Stimulated activated CD4-positive, alpha-beta T cell treated with anti-CD3 and anti-CD28 coated beads, Interleukin-1b, Interleukin-23, amount 100 ng/mL, for 1 hour (primary cell): Measurements from ENCODE around the gene SHISA4.
"Not testable (repeated sequence)": the region's sequence is repeated elsewhere in the genome, so short reads cannot be mapped to it uniquely, and the experiment has no call there.

Experiments
- DNase-seq, 2 donors: peaks; one replicate each; pipeline ENCODE4 v3.0.0-alpha.2; 2020; ENCODE audit warnings: low read depth in 2 of 2

SHISA4 gene

DNA sequence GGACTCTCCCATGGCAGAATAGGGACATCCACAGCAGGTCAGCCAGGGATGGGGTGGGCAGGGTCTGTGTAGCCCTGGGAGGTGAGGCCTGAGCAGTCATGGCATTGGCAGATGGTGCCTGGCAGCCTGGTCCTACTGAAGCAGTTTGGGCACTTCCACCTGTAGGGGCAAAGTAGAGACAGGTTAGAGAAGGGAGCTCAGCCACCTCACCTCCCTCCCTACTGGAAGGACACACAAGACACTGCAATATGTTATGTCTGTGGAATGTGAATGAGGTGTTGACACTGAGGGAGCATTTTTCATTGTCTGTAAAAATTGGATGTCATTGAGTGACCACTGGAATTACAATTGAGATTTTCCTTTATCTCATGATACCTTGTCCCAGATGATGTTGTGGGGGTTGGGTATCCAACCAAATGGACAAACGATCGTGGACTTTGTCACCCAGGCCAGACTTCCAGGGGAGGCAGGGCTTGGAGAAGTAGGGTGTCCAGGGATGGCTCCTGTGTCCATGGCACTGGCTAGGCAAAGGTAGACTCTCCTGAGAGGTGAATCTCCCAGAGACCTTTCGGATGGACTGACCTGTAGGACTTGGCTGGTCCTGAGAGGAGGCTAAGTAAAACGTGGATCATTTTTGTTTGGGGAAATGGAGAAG, 9.7 kb downstream of the SHISA4 start:
- DNase-seq = no peak

- no peak for DNase-seq
Observed at GRCh38 chr1:201898992-201899391, 10.3 kb downstream of the SHISA4 start.

DNA sequence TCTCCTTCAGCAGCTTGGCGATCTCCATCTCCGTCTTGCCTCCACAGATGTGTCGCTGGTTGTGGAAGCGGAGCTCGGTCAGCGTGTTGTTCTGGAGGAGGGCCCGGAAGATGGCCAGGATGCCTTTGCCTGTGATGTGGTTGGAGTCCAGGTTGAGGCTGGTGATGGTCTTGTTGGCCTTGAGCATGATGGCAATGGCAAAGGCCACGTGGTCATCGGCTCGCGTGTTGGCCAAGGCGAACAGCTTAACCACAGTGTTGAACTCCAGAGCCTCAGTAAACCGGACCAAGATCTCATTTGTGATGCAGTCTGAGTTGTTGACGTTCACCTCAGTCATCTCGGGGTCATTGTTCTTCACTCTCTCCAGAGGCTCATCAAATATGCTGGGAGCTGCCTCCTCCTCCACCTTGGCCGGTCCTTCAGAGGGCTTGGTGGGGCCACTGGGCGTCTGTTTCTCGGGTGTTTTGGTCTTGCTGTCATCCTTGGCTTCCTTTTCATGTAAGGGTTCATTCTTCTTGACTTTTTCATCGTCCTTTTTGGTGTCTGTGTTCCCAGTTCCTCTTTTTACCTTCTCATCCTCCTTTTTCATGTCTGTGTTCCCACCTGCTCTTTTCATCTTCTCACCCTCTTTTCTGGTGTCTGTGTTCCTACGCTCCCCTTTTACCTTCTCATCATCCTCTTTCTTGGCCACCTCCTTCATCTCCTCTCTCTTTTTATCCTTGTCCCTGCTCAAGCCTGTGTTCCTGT, 11.2 kb downstream of the SHISA4 start:
- no peak for DNase-seq

DNA sequence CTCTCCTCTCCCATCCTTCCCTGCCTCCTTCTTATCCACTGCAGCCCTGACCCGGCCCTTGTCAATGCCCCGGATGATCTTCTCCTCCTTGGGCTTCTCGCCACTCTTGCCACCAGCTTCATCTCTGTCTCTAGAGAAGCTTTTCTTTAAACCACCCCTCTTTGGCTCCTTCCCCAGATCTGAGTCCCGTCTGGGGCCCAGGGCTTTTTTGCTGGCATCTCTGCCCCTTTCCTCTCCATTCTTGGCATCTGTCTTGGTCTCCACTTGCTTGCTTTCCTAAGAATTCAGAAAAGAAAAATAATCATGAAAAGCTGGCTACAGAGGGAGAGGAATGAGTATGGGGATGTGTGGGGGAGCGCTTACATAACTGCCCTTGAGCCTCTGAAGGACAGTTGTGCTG, 11.8 kb downstream of the SHISA4 start:
- DNase-seq = no peak

DNA sequence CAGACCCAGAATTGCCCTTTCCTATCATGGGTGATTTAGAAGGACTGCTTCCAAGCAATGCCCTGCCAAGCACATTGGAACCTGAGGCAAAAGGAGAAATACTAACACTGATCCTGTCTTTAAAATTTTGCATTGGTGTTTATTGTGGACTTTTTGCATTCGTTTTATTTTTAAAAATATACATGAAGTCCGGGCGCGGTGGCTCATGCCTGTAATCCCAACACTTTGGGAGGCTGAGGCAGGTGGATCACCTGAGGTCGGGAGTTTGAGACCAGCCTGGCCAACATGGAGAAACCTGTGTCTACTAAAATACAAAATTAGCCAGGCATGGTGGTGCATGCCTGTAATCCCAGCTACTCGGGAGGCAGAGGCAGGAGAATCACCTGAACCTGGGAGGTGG, 12.3 kb downstream of the SHISA4 start:
- not testable (repeated sequence) for DNase-seq

GRCh38 chr1:201902198-201902597, 13.5 kb downstream of the SHISA4 start:
- no peak for DNase-seq

DNA sequence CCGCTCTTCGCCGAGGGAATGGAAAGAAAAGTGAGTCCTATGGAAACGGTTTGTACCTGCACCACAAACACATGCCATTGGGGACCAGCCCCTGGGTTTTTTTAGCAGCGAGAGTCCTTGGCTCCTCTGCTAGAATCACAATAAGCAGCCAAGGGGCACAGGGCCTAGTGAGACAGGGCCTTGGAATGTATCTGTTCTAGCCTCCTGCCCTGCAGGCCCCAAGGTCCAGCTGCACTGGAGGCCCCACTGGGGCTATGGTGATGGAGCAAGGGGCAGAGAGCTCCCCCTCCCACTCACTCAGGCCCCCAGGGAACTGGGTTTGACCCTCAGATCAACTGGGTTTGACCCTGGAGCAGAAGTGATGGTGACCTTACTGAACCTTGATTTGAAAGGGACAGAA, 14.4 kb downstream of the SHISA4 start:
- no peak for DNase-seq

DNA sequence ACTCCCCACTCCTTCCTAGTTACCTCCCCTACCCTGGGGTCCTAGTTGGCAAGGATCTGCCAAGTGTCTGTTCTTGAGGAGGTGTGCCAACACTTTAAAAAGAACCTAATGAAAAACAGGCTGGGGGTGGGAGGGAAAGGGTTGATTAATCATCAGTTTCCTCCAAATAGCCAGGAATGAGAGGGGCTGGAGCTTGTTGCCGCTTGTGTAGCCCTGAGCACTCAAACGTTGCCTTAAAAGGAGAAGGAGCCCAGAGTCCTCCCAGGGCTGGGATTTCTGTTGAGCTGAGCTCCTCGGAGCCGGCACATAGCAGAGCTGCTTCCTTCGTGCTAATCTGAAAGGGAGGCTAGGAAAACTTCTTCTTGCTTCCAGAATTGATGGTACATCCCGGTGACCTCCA, 15.9 kb downstream of the SHISA4 start:
- DNase-seq = no peak

GRCh38 chr1:201905234-201905890, 16.7 kb downstream of the SHISA4 start:
- DNase-seq = no peak

- no peak for DNase-seq
Observed at GRCh38 chr1:201906336-201906735, 17.6 kb downstream of the SHISA4 start.

DNA sequence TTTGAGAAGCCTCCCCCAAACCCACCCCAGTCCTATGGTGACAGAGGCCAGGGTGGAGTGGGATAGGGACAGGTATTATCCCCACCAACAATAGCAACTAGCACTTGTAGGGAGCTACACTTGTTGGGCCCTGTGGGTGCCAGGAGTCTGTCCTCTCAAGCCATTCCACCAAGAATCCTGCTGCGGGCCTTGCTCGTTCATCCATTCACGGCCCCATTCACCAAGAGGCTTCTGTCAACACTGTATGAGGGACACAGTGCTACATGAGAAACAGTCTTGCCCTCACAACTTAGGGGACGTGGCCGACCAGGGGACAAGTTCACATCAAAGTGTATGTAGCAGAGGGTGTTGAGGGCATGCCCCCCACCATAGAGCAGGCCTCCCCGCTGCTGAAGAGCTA, 18.9 kb downstream of the SHISA4 start:
- no peak for DNase-seq

DNA sequence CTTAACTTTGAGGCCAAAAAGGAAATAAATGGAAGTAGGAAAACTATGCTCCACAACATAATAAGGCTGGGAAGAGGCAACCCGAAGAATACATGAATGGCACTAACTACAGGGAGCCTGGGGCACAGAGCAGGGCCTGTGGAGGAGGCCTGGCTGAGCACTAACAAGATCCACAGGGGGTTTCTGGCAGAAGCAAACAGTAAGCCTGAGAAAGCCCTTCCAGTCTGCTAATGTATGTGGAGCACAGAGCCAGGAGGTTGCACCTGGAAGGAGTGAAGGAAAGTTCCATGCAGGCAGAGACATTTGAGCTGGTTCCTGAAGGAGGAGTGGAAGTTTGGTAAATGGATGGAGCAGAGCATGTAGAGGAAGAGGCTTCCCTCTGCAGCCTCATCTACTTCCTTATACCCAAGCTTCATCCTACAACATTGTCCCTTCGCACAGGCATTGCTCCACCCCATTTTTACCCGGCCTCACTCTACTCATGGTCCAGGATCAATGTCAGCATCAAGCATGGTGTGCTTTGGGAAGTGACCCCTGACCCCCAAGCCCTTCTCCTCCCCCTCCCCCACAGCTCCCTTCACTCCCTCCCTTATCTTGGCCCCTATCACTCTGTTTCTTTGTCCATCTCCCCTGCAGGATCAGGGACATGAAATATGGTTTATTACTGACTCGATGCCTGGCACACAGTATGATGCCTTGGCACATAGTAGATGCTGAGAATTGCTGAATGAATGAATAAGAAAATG, 23.3 kb downstream of the SHISA4 start:
- no peak for DNase-seq

DNA sequence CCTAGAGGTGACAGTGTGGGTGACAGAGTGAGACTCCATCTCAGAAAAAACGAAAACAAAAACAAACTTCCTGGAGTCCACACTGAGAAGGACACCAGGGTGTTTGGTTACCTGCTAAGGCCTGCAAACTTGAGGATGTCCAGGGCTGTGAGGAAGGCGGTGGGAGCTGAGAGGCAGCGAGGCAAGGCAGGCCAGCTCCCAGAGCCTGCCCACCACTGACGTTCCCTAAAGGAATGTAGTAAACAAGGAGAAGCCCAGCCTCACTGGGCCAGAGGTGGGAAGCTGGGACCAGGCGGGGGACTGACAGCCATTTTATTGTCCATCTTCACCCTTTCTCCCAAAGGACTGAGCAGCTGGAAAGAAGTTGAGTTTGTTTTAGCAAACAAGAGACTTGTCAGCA, 24.1 kb downstream of the SHISA4 start:
- DNase-seq = no peak

DNA sequence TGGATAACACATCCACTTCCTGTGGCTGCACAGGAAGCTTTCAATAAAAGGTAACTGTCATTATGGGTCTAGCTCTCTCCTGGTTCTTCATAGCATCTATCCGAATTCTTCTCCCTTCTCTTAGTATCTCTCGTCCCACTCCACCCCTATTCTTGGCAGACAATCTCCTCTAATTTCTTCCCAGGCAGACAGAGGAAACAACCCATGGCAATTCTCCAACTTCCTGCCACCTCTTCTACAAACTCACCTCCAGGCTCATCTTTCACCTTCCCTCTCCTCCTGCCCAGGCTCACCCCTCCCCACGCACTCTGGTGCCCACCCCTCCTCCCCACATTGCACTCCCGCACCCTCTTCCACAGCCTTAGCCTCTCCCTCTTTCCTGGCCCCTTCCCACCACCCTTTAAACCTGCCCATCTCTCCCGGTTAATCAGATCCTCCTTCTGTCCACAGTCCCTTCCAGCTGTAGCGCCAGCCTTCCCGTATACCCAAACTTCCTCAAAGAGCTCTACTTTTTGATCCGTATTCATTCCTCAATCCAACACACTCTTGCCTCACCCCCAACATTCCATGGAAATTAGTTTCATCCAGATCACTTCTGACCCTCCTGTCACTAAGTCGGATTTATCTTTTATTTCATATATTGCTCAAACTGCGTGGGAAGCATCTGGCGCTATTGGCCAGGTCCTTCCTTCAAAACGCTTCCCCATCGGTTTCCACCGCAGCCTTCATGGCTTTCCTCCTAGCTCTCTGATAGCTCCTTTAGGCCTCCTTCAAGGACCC, 25.9 kb downstream of the SHISA4 start:
- no peak for DNase-seq

DNA sequence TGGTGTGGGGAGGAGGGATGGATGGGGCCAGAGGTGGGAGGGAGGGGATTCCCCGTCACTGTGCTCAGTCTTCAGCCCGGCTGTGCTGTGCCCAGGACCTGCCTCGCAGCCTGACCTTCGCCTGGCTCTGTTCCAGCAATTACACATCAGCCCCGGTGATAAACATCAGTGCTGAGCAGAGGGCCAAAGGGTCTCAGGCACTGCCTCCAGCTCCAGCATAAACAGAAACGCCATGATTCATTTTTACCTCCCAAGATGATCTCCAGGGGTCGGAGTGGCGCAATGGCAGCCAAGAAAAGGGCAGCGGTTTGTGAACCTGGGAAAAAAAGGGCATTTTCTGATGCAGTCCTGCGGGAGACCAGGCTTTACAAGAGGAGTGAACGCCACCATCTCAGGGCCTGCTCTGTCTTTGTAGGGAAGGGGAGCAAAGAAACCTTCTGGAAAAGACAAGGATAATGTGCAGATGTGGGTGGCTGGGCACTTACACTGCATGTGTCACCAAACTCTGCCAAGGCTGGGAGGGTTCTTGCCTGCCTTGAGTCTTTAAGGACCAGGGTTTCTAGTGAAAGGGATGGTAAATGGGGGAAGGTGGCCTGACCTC, 28.1 kb downstream of the SHISA4 start:
- DNase-seq = no peak

DNA sequence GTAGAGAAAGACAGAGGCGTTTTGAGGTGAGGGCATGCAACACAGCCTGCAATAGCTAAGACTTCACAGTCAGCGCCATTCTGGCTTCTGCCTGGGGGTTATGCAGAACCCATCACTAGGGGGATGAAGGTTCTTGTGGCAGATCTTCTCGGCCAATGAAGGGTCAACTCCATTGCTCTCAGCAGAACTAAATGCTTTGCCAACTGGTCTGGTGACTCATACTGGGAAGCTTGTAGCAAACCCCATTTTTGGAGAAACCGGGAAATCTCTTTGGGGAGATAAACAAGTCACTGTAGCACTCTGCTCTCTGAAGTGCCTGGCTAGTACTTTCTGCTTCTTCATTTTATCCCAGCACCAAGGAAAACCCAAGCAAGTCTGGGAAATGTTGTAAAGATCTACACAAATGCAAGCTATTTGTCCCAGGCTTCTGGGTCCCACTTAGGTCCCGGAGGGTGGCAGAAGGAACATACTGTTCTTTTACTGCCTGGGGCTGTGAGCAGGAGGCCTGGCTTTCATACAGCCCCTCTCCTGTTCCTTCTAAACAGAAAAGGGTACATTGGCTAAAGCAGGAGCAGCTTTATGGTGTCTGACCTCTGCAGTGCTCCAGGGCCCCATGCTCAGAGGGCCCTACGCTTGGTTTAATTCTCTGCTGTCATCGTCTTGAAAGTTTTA, 28.8 kb downstream of the SHISA4 start:
- no peak for DNase-seq

GRCh38 chr1:201918343-201918742, 29.6 kb downstream of the SHISA4 start:
- no peak for DNase-seq

DNA sequence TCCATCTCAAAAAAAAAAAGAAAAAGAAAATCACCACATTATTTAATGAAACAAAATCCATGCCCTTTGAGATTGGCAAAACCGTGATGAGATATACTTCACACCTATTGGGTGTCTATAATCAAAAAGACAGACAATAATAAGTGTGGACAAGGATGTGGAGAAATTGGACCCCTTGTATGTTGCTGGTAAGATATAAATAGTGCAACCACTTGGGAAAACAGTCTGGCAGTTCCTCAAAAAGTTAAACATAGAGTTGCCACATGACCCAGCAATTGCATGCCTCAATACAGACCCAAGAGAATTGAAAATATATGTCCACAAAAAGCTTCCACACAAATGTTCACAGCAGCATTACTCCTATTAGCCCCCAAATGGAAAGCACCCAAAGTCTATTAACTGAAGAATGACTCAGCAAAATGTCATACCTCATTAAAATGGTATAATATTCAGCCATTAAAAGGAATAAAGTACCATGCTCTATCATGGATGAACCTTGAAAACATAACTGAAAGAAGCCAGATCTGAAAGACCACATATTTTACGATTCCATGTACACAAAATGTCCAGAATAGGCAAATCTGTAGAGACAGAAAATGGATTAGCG, 33.4 kb downstream of the SHISA4 start:
- DNase-seq = no peak

GRCh38 chr1:201925301-201925567, 36.5 kb downstream of the SHISA4 start:
- no peak for DNase-seq

DNA sequence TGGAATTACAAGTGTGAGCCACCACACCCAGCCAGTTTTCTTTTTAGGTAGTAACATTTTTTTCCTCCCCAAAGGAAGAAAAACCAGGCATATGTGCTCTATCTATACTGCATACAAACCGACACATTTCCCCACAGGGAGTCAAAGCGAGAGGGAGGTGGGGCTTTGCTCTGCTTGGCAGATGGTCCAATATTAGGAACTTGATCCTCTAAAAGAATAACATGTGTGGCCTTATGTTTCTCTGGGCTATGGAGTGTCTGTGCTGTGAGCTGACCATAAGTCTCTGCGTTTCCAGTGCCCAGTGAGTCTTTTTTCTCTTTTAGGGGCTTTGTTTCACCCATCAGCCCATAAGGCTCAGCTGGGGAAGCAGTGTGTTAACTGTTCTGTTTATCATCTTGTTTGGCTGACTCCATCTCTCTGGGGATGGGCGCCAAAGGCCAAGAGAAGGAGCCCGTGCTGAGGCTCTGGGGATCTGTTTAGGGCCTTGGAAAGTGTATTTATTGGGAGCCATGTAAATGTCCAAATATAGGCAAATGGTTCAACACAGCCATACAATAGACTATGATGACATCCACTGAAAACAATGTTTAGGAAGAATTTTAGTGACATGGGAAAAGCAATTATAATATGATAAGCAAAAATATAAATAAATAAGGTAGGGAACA, 37.4 kb downstream of the SHISA4 start:
- no peak for DNase-seq
